Measurements from ENCODE around the gene TCF7L2. TPM values are rescaled to one million over a fixed set of nuclear protein-coding genes. Genes with fewer than 3 reads are reported as not detected.

TCF7L2 gene
- total RNA-seq, 1 experiment from 2014 or later = 45.2 TPM

DNA sequence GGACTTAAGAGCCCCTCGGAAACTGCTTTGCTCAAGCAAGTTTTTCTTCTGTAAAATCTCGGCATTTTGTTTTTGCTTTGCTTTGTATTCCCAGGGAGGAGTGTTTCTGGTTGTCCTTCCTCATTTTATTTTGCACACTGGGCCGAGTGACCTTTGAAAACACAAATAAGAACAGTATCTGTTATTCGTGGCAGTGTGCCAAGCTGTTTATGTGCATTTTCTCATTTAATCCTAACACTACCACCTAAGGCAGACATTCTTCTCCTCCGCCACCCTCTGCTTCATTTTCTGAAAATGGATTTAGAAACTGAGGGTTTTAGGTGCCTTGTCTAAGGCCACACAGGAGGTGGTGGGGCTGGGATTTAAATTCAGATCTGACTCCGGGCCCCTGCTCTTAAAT is 218.5 kb downstream of the TCF7L2 start:
- no TSS peak for BruUV-seq (replicated peaks)
- ATAC-seq = no peak
- Histone ChIP-seq H3K27me3 (ENCODE audit: control insufficient read depth, insufficient read depth, low read length) (no peaks in the 10 kb centered on the region), H3K9me3 (ENCODE audit: control insufficient read depth, insufficient read depth, low read depth, low read length) (no peaks in the 10 kb centered on the region), H3K36me3 (ENCODE audit: control insufficient read depth, insufficient read depth, low read length) (peaks cover 8% of the 10 kb centered on the region), H3K4me3 (ENCODE audit: low read depth in 2 of 2, low read length in 2 of 2) (no peak overlapping the region), H3K4me1 (ENCODE audit: control insufficient read depth, insufficient read depth, low read length) (no peaks in the 10 kb centered on the region), H3K27ac (ENCODE audit: low read length) (no peak overlapping the region)
- TF ChIP-seq, protein P1, sequence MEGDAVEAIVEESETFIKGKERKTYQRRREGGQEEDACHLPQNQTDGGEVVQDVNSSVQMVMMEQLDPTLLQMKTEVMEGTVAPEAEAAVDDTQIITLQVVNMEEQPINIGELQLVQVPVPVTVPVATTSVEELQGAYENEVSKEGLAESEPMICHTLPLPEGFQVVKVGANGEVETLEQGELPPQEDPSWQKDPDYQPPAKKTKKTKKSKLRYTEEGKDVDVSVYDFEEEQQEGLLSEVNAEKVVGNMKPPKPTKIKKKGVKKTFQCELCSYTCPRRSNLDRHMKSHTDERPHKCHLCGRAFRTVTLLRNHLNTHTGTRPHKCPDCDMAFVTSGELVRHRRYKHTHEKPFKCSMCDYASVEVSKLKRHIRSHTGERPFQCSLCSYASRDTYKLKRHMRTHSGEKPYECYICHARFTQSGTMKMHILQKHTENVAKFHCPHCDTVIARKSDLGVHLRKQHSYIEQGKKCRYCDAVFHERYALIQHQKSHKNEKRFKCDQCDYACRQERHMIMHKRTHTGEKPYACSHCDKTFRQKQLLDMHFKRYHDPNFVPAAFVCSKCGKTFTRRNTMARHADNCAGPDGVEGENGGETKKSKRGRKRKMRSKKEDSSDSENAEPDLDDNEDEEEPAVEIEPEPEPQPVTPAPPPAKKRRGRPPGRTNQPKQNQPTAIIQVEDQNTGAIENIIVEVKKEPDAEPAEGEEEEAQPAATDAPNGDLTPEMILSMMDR (IDR thresholded peaks at IDR 0.05) = no peak
- TF ChIP-seq POLR2AphosphoS5 (IDR thresholded peaks at IDR 0.05; ENCODE audit: low read depth, low read length) (no peak), TCF7L2 (IDR thresholded peaks at IDR 0.05; ENCODE audit: low read depth, low read length) (no peak), SIN3A (IDR thresholded peaks at IDR 0.05; ENCODE audit: borderline replicate concordance, insufficient read depth, low read depth, low read length) (no peak)
- TF ChIP-seq, protein P2, sequence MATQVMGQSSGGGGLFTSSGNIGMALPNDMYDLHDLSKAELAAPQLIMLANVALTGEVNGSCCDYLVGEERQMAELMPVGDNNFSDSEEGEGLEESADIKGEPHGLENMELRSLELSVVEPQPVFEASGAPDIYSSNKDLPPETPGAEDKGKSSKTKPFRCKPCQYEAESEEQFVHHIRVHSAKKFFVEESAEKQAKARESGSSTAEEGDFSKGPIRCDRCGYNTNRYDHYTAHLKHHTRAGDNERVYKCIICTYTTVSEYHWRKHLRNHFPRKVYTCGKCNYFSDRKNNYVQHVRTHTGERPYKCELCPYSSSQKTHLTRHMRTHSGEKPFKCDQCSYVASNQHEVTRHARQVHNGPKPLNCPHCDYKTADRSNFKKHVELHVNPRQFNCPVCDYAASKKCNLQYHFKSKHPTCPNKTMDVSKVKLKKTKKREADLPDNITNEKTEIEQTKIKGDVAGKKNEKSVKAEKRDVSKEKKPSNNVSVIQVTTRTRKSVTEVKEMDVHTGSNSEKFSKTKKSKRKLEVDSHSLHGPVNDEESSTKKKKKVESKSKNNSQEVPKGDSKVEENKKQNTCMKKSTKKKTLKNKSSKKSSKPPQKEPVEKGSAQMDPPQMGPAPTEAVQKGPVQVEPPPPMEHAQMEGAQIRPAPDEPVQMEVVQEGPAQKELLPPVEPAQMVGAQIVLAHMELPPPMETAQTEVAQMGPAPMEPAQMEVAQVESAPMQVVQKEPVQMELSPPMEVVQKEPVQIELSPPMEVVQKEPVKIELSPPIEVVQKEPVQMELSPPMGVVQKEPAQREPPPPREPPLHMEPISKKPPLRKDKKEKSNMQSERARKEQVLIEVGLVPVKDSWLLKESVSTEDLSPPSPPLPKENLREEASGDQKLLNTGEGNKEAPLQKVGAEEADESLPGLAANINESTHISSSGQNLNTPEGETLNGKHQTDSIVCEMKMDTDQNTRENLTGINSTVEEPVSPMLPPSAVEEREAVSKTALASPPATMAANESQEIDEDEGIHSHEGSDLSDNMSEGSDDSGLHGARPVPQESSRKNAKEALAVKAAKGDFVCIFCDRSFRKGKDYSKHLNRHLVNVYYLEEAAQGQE (IDR thresholded peaks at IDR 0.05; ENCODE audit: insufficient read depth in 1 of 2, low read depth in 2 of 2, low read length in 1 of 2) = no peak
- DNase-seq (ENCODE audit: low read depth, low spot score) = no peak
- in situ Hi-C loops (cut with HindIII; ENCODE audit: low pct_unique_long_range_greater_than_20kb, low sequenced_read_pairs) (no loop called here), intact Hi-C loops (cut with micrococcal nuclease; ENCODE audit: unreplicated experiment) (no loop called here)
- ChIA-PET CTCF (no interaction called here), POLR2A (no interaction called here)

DNA sequence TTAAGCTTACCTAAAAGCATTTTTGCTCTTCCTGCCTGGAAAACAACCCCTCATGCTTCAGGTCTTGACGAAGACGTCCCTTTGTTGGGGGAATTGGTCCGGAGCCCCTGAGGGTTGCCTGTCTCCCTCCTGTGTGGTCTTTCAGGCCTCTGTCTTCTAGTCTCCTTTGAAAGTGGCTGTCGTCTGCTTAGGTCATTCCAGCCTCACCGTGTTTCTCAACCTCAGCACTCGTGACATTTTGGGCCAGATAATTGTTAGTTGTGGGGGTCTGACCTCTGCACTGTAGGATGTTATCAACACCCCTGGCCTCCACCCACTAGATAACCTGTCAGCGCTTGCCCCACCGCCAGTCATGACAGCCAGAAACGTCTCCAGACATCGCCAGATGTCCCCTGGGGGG is 219.1 kb downstream of the TCF7L2 start:
- H3K27ac ChIP-seq (ENCODE audit: low read length) = no peak overlapping the region
- in situ Hi-C loops (cut with HindIII; ENCODE audit: low pct_unique_long_range_greater_than_20kb, low sequenced_read_pairs) = no loop called here
- H3K27me3 ChIP-seq (ENCODE audit: control insufficient read depth, insufficient read depth, low read length) = no peaks in the 10 kb centered on the region
- H3K4me1 ChIP-seq (ENCODE audit: control insufficient read depth, insufficient read depth, low read length) = no peaks in the 10 kb centered on the region
- intact Hi-C loops (cut with micrococcal nuclease; ENCODE audit: unreplicated experiment) = no loop called here
- no peak for ATAC-seq
- POLR2A ChIA-PET = no interaction called here
- TF ChIP-seq, protein P2 (IDR thresholded peaks at IDR 0.05; ENCODE audit: insufficient read depth in 1 of 2, low read depth in 2 of 2, low read length in 1 of 2) = no peak
- TF ChIP-seq TCF7L2 (IDR thresholded peaks at IDR 0.05; ENCODE audit: low read depth, low read length) (no peak), SIN3A (IDR thresholded peaks at IDR 0.05; ENCODE audit: borderline replicate concordance, insufficient read depth, low read depth, low read length) (no peak), POLR2AphosphoS5 (IDR thresholded peaks at IDR 0.05; ENCODE audit: low read depth, low read length) (no peak)
- TF ChIP-seq, protein P1 (IDR thresholded peaks at IDR 0.05) = no peak
- peaks cover 8% of the 10 kb centered on the region for H3K36me3 ChIP-seq (ENCODE audit: control insufficient read depth, insufficient read depth, low read length)
- H3K9me3 ChIP-seq (ENCODE audit: control insufficient read depth, insufficient read depth, low read depth, low read length) = no peaks in the 10 kb centered on the region
- BruUV-seq (replicated peaks) = no TSS peak
- no peak overlapping the region for H3K4me3 ChIP-seq (ENCODE audit: low read depth in 2 of 2, low read length in 2 of 2)
- DNase-seq (ENCODE audit: low read depth, low spot score) = no peak
- CTCF ChIA-PET = no interaction called here
